ENCODE results near the gene GPX3. TPM values are rescaled to one million over a fixed set of nuclear protein-coding genes. Genes with fewer than 3 reads are reported as not detected.

GPX3 gene
- total RNA-seq, 6 donors from 2014 or later: 876 to 1,536 (median 1,027) TPM

DNA sequence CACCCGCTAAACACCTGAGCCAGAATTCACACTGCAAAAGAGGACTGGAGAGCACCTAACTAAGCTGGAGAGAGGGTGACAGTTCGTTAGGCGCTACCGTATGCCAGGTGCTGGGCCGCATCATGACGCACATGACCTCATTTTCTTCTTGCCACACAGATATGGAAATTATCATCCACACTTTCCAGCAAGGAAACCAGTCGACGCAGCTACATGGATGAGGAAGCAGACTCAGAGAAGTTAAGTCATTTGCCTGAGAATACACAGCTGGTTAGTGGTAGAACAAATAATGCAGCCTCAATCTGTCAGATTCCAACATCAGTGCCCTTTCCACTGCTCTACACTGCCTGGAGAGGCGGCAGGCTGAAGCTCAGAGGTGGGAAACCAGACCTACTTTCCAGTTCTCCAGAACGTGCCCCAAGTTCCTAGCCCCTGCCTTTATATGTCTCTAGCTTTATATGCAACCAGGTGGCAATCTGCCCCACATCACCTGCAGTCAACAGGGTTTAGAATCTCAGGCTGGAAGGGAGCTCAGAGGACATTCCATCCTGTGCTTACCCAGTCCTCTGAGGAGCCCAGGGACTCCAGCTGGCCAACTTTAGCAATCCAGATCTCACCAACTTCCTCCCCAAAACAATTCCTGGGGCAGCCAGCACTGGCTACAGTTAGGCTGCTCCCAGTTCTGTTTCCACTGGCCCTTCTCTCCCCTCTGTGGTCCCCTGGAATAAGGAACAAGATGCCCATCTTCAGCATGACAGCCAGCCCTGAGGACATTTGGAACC lies 51.6 kb downstream of the GPX3 start:
- Histone ChIP-seq H3K4me1 (peaks cover 73 to 81% (median 78%) of the 10 kb centered on the region in 4 donors), H3K4me3 (no peak overlapping the region), H3K36me3 (peaks cover 0 to 4% (median 2%) of the 10 kb centered on the region in 4 donors)

GRCh38 chr5:151072630-151073025 lies 52.2 kb downstream of the GPX3 start:
- ATAC-seq (ENCODE audit: low FRiP score in 2 of 2) (peak in 1 of 2 donors; percentile 38), DNase-seq (no peak)
- Histone ChIP-seq H3K36me3 (peaks cover 0 to 4% (median 0%) of the 10 kb centered on the region in 4 donors), H3K27me3 (no peaks in the 10 kb centered on the region), H3K9me3 (no peaks in the 10 kb centered on the region), H3K4me3 (no peak overlapping the region), H3K27ac (peak overlapping the region; percentile 48 to 78 (median 67)), H3K4me1 (peaks cover 78 to 81% (median 80%) of the 10 kb centered on the region in 4 donors)
- TF ChIP-seq POLR2AphosphoS5 (IDR thresholded peaks at IDR 0.05) (no peak), EP300 (IDR thresholded peaks at IDR 0.05) (no peak), POLR2A (IDR thresholded peaks at IDR 0.05) (no peak)
- TF ChIP-seq, protein P1, sequence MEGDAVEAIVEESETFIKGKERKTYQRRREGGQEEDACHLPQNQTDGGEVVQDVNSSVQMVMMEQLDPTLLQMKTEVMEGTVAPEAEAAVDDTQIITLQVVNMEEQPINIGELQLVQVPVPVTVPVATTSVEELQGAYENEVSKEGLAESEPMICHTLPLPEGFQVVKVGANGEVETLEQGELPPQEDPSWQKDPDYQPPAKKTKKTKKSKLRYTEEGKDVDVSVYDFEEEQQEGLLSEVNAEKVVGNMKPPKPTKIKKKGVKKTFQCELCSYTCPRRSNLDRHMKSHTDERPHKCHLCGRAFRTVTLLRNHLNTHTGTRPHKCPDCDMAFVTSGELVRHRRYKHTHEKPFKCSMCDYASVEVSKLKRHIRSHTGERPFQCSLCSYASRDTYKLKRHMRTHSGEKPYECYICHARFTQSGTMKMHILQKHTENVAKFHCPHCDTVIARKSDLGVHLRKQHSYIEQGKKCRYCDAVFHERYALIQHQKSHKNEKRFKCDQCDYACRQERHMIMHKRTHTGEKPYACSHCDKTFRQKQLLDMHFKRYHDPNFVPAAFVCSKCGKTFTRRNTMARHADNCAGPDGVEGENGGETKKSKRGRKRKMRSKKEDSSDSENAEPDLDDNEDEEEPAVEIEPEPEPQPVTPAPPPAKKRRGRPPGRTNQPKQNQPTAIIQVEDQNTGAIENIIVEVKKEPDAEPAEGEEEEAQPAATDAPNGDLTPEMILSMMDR (IDR thresholded peaks at IDR 0.05): no peak
- 60 to 71% methylated on average over 5 of the region's 5 CpGs for WGBS, 2 donors

More for the DNA sequence above, 51.6 kb downstream of the GPX3 start:
- ATAC-seq (ENCODE audit: low FRiP score in 2 of 2) (peak in 1 of 2 donors; percentile 1), DNase-seq (no peak)
- Histone ChIP-seq H3K27ac (peak overlapping the region; percentile 48 to 78 (median 67)), H3K27me3 (no peaks in the 10 kb centered on the region), H3K9me3 (no peaks in the 10 kb centered on the region)
- WGBS, 2 donors: 91% methylated on average over 10 of the region's 10 CpGs
- TF ChIP-seq POLR2A (IDR thresholded peaks at IDR 0.05): no peak
- TF ChIP-seq POLR2AphosphoS5 (IDR thresholded peaks at IDR 0.05): no peak
- TF ChIP-seq, protein P1 (IDR thresholded peaks at IDR 0.05): no peak
- no peak for TF ChIP-seq EP300 (IDR thresholded peaks at IDR 0.05)

DNA sequence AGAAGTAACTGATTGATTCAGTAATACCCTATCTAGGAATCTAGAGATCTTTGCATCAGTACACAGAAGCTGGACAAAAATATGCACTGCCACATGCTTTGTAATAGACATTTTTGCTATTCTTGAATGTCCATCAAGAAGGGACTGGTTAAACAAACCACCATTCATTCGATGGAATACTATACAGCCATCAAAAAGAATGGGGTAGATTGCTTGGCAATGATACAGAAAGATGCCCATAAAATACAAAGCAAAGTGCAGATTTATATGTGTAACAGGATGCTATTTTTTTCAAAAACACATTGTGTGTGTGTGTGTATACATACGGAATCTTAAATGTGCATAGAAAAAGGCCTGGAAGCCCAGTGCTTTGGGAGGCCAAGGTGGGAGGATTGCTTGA lies 52.9 kb downstream of the GPX3 start:
- DNase-seq (no peak), ATAC-seq (ENCODE audit: low FRiP score in 2 of 2) (no peak)
- Histone ChIP-seq H3K4me1 (peaks cover 75 to 80% (median 79%) of the 10 kb centered on the region in 4 donors), H3K36me3 (peaks cover 0 to 4% (median 0%) of the 10 kb centered on the region in 4 donors), H3K9me3 (no peaks in the 10 kb centered on the region), H3K4me3 (no peak overlapping the region), H3K27me3 (no peaks in the 10 kb centered on the region), H3K27ac (peak overlapping the region; percentile 48 to 78 (median 67))
- no peak for TF ChIP-seq POLR2AphosphoS5 (IDR thresholded peaks at IDR 0.05)
- WGBS, 2 donors: 94 to 97% methylated on average over 2 of the region's 2 CpGs

DNA sequence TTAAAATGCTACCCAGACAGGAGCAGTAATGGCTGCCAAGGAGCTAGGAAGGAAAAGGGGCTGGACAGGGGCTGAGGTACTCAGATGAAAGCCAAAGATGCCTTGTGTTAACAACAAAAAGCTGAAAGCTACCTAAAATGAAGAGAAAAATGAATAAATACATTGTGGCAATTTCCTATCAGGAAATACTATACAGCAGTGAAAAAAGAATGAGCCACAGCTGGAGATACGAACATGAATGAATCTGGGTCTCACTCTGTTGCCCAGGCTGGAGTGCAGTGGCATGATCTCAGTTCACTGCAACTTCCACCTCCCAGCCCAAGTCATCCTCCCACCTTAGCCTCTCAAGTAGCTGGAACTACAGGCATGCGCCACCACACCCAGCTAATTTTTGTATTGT lies 54.2 kb downstream of the GPX3 start:
- Histone ChIP-seq H3K27ac (peak overlapping the region in 2 of 4 donors; percentile 58 to 69), H3K36me3 (peaks cover 0 to 4% (median 0%) of the 10 kb centered on the region in 4 donors), H3K4me3 (no peak overlapping the region), H3K9me3 (no peaks in the 10 kb centered on the region), H3K4me1 (peaks cover 75 to 80% (median 79%) of the 10 kb centered on the region in 4 donors), H3K27me3 (no peaks in the 10 kb centered on the region)
- no peak for ATAC-seq (ENCODE audit: low FRiP score in 2 of 2)
- TF ChIP-seq, protein P1 (IDR thresholded peaks at IDR 0.05): no peak
- TF ChIP-seq POLR2AphosphoS5 (IDR thresholded peaks at IDR 0.05) (no peak), EP300 (IDR thresholded peaks at IDR 0.05) (no peak), POLR2A (IDR thresholded peaks at IDR 0.05) (no peak)
- WGBS, 2 donors: 90 to 91% methylated on average over 2 of the region's 2 CpGs
- no peak for DNase-seq

DNA sequence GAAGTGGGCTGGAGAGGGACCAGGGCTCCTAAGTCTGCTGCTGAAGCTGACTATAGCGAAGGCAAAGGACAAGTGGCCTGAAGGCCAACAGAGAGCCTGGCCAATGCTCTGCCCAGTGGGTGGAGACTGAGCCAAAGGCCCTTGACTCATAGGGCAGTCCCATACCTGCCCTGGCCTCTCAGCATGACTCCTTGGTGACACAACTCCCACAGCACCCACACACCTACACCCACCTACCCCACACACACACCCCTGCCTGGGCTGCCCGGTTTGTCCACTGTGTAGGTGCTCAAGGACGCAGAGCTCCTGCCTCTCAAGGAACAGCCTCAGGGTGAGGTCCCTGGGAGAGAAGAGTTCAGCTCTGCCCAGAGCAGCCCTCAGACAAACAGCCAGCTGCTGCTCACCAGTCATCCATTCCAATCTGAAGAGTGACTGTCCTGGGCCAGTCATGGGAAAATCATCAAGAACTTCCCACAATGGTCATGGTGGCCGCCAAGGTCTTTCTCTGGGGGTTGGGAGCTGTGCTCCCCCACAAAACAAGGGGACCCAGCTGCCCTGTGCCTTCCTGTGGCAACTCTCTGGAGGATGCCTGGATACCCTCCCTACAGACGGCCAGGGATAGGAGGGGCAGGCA lies 55.4 kb downstream of the GPX3 start:
- H3K4me1 ChIP-seq: peaks cover 67 to 74% (median 73%) of the 10 kb centered on the region in 4 donors
- TF ChIP-seq POLR2AphosphoS5 (IDR thresholded peaks at IDR 0.05) (no peak), POLR2A (IDR thresholded peaks at IDR 0.05) (peak in 1 of 4 donors; percentile 38), EP300 (IDR thresholded peaks at IDR 0.05) (peak in 1 of 4 donors; percentile 16)
- TF ChIP-seq, protein P1 (IDR thresholded peaks at IDR 0.05): no peak
- peaks cover 0 to 4% (median 0%) of the 10 kb centered on the region in 4 donors for H3K36me3 ChIP-seq
- no peaks in the 10 kb centered on the region for H3K9me3 ChIP-seq
- no peak overlapping the region for H3K4me3 ChIP-seq
- ATAC-seq (ENCODE audit: low FRiP score in 2 of 2) (peak; percentile 52 to 93), DNase-seq (peak in 1 of 2 donors; percentile 94)
- no peaks in the 10 kb centered on the region for H3K27me3 ChIP-seq
- peak overlapping the region; percentile 59 to 69 (median 66) for H3K27ac ChIP-seq
- 73 to 76% methylated on average over 5 of the region's 5 CpGs for WGBS, 2 donors

Measured in upper lobe of left lung (tissue), 6 donors.